Right lobe of liver (tissue), 6 donors: ENCODE measurements around the gene MNT. TPM values are rescaled to one million over a fixed set of nuclear protein-coding genes. Genes with fewer than 3 reads are reported as not detected.
A peak's percentile ranks its signal among the peaks of the same experiment; 100 is the strongest.

Experiments
- ATAC-seq, 4 donors: fragments of 200-7000 bp; cut with Tn5 transposase; one replicate each; pipeline ENCODE4 v1.9.1; 2020; ENCODE audit warnings: mild to moderate bottlenecking in 4 of 4, moderate library complexity in 4 of 4
- DNase-seq, 3 donors: peaks; one replicate each; pipeline ENCODE4 v3.0.0-alpha.2; 2020
- H3K27ac ChIP-seq, 3 donors: fragments of 200-600 bp; one replicate each; pipeline ENCODE4 v1.8.0; 2022
- H3K27me3 ChIP-seq, 2 donors: fragments of 200-600 bp; one replicate each; pipeline ENCODE4 v1.8.0; 2022
- H3K36me3 ChIP-seq, 4 donors: fragments of 200-600 bp; sonication (generic) in 1 of 4; one replicate each; pipeline versions ENCODE4 v1.5.1 to v1.8.0; 2017 to 2022; ENCODE audit warnings: control low read depth in 1 of 4
- H3K4me1 ChIP-seq, 4 donors: fragments of 200-600 bp; sonication (generic) in 1 of 4; one replicate each; pipeline versions ENCODE4 v1.5.1 to v1.8.0; 2017 to 2022; ENCODE audit warnings: control low read depth in 1 of 4
- H3K4me3 ChIP-seq, 3 donors: fragments of 200-600 bp; one replicate each; pipeline ENCODE4 v1.8.0; 2022
- H3K9me3 ChIP-seq, 4 donors: fragments of 200-600 bp; sonication (generic) in 1 of 4; one replicate each; pipeline versions ENCODE4 v1.5.1 to v1.8.0; 2017 to 2022; ENCODE audit warnings: control low read depth in 1 of 4
- CTCF ChIP-seq, 4 donors: fragments of 200-600 bp in 3 of 4; fragments of 450-650 bp in 1 of 4; IDR thresholded peaks; one replicate each; pipeline versions ENCODE4 v1.5.1 to v1.8.0; 2016 to 2022; ENCODE audit warnings: antibody characterized with exemption in 4 of 4, mild to moderate bottlenecking in 2 of 4
- POLR2A ChIP-seq: fragments of 450-650 bp; IDR thresholded peaks from one replicate; pipeline ENCODE4 v1.6.1; 2017; ENCODE audit warnings: antibody characterized with exemption, mild to moderate bottlenecking
- WGBS: methylation state at CpG from one replicate; pipeline ENCODE4 v1.1.6; 2018; ENCODE audit warnings: low coverage, low lambda C conversion rate; ENCODE audit not compliant: insufficient coverage; ENCODE audit errors: missing lambda C conversion rate; 5-methylcytosine and 5-hydroxymethylcytosine counted together
- intact Hi-C, 2 donors: fragments of 100-400 bp; cut with DNase I; formaldehyde crosslinking; loops; one replicate each; pipeline versions ENCODE4 v1.11.2 to v1.14.1; 2022
- total RNA-seq, 6 experiments: library from RNA; depleted of rRNA in 2 of 6; stranded (reverse); fragments of >200 nt in 2 of 6; fragmentation: NEBNext Ultra II Directional in 3 of 6; extraction: Animal tissue kit (Norgen Biotek cat#: 25700) in 3 of 6; gene quantifications; one replicate each; pipeline versions ENCODE4 v1.1.0 to v1.2.4, GENCODE V29; 2016 to 2023
- donor health status: DM: no; HTN: yes; CAD: no.
- donor health status: DM: no; HTN: no; CAD: no.
- donor health status: DM: no; HTN: no; CAD: no.
- donor health status: DM: no; HTN: yes; CAD: no.
- donor health status: DM: no; HTN: yes; CAD: no.

MNT gene
- total RNA-seq, 6 experiments from 2014 or later = 3.3 to 12.6 (median 7.0) TPM

- intact Hi-C loops = no loop called here
- DNase-seq (no peak), ATAC-seq (no peak)
- no peak overlapping the region for H3K4me3 ChIP-seq
- no peak overlapping the region for H3K27ac ChIP-seq
- WGBS = 86% methylated on average over 4 of the region's 4 CpGs
- no peaks in the 10 kb centered on the region for H3K27me3 ChIP-seq
- no peaks in the 10 kb centered on the region for H3K9me3 ChIP-seq
- TF ChIP-seq CTCF (IDR thresholded peaks at IDR 0.05) = no peak
- peaks cover 0 to 2% (median 0%) of the 10 kb centered on the region in 4 donors for H3K4me1 ChIP-seq
- no peaks in the 10 kb centered on the region for H3K36me3 ChIP-seq
These were observed 43.6 kb downstream of the MNT start for GRCh38 chr17:2357237-2357636.

DNA sequence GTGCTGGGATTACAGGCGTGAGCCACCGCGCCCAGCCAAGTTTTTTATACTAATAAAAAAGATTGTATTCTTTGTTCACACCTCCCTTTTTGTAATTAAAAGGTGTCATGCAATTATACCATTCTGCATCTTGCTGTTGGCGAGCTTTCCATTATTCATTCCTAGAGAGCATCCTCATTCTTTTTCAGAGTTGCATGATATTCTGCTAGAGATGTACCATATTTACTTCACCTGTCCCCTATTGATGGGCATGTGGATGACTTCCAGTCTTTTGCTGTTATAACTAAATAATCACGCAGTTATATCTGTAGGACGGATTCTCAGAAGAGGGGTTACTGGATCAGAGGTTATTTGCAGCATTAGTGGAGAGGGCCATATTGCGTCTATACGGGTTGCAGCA is 46.5 kb downstream of the MNT start:
- Histone ChIP-seq H3K9me3 (no peaks in the 10 kb centered on the region), H3K27me3 (no peaks in the 10 kb centered on the region), H3K27ac (no peak overlapping the region), H3K36me3 (no peaks in the 10 kb centered on the region), H3K4me3 (no peak overlapping the region), H3K4me1 (peaks cover 0 to 2% (median 0%) of the 10 kb centered on the region in 4 donors)
- 75% methylated on average over 8 of the region's 8 CpGs for WGBS
- ATAC-seq (no peak), DNase-seq (no peak)
- intact Hi-C loops = no loop called here
- no peak for TF ChIP-seq POLR2A
- TF ChIP-seq CTCF (IDR thresholded peaks at IDR 0.05) = no peak

GRCh38 chr17:2351269-2351668 is 49.6 kb downstream of the MNT start:
- intact Hi-C loops = no loop called here
- TF ChIP-seq CTCF (IDR thresholded peaks at IDR 0.05) (no peak), POLR2A (no peak)
- no peaks in the 10 kb centered on the region for H3K36me3 ChIP-seq
- H3K9me3 ChIP-seq = no peaks in the 10 kb centered on the region
- peaks cover 2 to 9% (median 5%) of the 10 kb centered on the region in 4 donors for H3K4me1 ChIP-seq
- DNase-seq = no peak
- 100% methylated on average over 1 of the region's 6 CpGs for WGBS
- ATAC-seq = no peak
- no peaks in the 10 kb centered on the region for H3K27me3 ChIP-seq
- no peak overlapping the region for H3K4me3 ChIP-seq
- H3K27ac ChIP-seq = no peak overlapping the region

DNA sequence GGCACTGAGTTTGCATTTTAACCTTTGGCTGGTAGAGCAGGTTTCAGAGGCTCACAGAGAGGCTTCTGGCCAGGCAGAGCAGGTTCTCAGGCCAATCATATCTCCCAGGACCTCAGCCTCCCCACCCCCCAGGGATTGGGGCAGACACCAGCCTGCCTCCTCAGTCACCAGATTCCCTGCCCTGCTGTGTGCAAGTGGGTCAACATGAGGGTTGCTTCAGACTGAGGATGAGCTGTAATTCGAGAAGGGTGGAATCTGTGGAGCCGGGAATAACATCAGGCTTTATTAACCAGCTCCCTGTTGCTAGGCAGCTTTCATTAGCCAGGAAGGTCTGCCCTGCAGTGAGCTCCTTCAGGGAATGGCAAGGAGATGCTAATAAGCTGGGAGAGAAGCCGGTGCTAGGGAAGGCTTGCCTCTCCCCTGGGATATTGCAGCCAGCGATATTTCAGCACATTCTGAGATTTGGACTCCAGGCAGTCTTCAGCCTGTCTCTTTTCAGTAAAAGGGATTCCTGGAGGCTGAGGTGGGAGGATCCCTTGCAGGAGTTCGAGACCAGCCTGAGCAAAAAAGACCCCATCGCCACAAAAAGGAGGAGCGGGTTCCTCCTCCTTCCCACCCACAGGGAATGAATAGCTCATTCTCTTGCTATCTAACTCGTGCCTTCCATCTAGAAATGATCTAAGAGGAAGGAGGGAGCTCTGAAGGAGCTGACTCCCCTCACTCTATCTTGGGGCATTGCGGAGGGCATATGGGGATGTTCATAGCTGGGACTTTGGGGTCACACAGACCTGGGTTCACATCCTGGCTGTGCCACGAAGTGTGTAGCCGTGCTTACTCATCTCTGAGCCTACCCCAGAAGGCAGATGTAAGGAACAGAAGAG is 52.8 kb downstream of the MNT start:
- ATAC-seq (peak; percentile 96 to 98 (median 98)), DNase-seq (peak; percentile 84 to 91 (median 85))
- peaks cover 2 to 9% (median 5%) of the 10 kb centered on the region in 4 donors for H3K4me1 ChIP-seq
- intact Hi-C loops = no loop called here
- no peaks in the 10 kb centered on the region for H3K27me3 ChIP-seq
- H3K4me3 ChIP-seq = no peak overlapping the region
- H3K27ac ChIP-seq = peak overlapping the region in 2 of 3 donors; percentile 18 to 35
- no peaks in the 10 kb centered on the region for H3K9me3 ChIP-seq
- TF ChIP-seq CTCF (IDR thresholded peaks at IDR 0.05) (no peak), POLR2A (no peak)
- WGBS = 23% methylated on average over 3 of the region's 11 CpGs
- no peaks in the 10 kb centered on the region for H3K36me3 ChIP-seq
